Measurements from ENCODE around the gene ILDR2.

The ILDR2 gene

DNA sequence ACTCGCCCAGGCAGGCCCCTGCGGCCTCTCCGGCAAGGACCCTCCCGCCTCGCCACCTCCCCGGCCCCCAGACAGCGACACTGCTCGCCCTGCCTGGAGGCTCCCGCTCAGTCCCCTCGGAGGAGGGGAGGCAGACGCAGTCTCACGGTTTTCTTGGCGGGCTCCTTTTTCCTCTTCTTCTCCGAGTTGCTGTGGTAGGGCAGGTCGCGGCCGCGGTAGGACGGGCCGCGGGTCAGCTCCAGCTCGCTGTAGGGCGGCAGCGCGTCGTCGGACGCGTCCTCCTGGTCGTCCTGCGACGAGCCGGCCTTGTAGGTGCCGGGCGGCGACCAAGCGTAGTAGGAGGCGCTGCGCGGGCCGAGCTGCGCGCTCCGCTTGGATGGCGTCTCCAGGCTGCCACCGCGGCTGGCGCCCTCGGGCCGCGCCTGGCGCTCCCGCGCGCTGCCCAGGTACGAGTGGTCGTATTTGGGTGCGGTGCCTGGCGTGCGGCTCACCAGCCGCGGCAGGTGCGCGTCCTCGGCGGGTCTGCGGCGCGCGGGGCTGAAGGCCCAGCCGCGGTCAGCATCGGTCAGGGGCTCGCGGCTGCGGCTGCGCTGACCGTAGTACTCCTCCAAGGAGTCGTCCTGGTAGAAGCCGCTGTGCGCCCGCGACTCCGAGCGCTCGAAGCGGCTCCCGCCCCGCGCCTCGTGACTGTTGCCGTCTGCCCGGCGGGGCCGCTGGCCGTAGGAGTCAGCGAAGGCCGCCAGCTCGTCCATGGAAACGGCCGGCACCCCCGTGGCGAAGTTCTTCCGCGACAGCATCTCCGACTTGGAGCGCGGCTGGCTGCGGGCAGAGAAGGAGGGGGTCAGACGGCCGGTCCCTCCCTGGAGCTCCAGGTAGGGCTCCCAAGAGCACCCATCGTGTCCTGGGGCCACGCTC, 54.5 kb downstream of the ILDR2 start:
- DNase-seq: no peak

DNA sequence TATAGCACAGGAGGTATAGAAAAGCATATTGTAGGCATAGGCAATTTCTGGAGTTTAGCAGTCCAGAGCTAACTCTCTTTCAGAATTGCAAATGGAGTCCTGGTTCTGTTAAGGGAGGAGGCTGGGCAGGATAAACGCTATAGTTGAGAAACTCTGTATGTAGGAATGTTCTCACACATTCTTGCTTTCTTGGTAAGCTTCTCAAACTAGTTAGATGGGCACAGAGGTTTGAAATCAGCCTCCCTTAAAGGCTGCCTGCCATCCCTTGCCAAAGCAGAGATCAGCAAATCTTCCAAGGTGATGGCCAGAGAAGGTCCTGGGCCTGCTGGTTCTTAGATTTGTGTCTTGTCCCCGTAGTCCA, 56.4 kb downstream of the ILDR2 start:
- no peak for DNase-seq

DNA sequence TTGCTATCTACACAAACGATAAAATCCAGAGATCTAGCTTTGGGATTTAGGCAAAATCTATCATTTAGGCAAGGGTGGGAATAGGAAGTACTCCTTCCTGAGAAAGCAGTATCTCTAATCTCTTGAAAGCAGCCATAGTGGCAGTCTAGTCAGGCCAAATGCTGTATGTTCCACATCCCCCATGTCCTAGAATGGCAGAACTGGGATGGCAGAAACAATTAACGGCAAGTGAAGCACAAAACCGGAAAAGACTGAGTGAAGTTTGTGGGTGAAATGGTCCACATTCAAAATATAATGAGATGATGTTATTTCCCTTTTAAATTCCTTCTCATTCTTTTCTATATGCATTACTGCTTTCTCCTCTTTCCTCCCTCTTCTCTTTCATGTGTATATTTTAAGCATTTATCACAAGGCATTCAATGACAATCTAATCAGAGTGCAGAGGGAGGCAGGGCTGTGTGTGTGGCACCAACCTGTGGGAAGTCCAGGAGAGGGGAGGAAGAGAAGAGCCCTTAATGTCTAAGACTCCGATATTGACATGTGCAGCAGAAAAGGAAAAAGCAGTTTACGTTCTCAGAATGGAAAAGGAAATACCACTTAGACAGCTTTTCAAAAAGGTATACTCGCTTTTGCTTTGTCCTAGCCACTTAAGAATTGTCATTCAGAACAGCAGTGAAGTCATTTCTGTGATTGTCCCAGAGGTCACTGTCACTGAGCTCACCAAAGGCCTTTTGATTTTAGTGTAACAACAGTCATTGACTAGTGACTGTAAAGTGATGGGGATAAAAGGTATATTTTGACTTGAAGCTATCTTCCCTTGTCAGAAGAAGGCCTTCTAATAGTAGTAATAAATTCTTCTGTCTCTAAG, 57.0 kb downstream of the ILDR2 start:
- DNase-seq: no peak

DNA sequence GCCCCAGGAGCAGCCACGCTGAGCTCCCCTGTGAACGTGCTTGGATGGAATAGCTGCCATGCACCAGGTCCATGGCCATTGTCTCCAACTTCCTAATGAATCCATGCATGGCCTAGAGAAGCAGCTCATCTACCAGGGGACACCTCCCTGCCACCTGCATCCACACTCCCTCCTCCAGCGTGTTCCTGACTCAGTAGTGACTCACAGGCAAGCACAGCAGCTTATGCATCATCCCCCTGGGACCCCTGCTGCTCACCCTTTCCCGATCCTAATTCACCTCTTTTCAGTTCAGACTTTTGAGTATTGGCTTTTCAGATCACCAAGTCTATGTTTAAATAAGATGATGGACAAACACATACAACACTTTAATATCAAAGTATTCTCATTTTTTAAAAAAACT, 59.4 kb downstream of the ILDR2 start:
- peak; percentile 37 for DNase-seq

DNA sequence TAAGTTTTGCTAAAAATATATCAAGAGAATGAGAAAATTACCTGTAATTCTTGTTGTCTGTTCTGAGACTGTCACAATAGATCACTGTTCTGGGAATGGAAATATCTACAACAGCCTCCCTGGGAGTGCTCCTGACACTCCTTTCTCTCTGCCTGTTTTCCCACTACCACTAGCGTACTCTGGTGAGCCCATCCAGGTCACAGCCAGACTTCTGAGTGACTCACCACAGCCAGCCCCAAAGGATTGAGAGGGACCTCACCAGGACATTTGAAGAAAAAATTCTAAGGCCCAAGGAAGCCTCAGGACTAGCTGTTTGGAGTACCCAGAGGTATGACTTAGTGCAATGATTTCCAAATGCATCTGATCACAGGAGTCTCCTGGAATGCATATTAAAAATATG, 60.3 kb downstream of the ILDR2 start:
- no peak for DNase-seq

DNA sequence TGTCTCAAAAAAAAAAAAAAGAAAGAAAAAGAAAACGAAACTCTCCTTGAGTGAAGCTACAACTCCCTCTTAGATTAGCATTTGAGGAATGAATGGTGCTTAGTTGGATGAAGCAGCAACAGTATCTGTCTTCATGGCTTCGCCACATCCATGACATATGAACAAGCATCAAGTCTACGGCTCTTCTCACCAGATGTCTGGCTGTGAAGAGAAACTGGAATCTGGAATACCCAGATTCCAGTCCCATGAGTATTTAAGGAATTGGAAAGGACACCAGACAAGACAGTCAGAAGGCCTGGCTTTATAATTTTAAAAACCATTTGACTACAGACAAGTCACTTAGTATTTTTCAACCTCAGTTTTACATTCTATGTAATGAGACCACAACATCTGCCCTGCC, 61.2 kb downstream of the ILDR2 start:
- DNase-seq: no peak

DNA sequence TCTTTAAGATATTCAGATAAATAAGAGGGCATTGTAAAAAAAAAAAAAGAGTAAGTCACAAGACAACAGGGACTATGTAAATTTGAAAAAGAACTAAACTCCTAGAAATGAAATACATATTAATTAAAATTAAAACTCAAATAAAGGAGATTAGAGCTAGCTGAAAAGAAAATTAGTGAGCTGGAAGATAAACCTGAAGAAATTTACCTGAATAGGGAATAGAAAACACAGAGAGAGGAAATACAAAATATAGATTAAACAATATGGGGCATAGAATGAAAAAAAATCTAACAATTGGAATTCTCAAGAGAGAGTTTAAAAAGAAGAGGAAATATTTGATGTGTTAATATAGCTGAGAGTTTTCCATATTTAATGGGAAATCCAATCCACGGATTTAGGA, 63.7 kb downstream of the ILDR2 start:
- DNase-seq: no peak

DNA sequence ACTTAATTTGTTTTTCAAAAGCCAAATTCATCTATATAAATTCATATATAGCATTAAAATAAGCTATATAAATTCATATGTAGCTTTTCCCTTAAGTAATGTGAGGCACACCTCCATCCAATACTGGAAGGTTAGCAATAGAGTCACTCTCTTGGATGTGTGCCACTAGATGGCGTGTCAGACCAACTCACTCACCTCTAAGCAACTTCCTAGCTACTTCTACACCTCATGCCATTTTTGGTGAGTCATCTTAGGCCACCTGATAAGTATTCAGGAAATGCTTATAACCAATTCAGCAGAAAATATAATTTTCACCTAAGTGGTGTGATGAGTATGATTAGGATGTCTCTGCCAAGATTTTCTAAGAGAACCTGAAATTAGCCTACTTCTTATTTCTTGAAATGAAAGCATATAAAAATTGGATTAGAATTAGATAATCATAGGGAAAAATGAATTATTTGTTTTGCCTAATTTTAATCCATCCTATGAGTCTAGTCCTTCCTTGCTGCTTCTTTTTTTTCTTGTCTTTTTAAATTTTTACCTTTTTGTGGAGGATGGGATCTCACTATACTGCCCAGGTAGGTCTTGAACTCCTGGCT, 64.8 kb downstream of the ILDR2 start:
- DNase-seq: peak; percentile 76

DNA sequence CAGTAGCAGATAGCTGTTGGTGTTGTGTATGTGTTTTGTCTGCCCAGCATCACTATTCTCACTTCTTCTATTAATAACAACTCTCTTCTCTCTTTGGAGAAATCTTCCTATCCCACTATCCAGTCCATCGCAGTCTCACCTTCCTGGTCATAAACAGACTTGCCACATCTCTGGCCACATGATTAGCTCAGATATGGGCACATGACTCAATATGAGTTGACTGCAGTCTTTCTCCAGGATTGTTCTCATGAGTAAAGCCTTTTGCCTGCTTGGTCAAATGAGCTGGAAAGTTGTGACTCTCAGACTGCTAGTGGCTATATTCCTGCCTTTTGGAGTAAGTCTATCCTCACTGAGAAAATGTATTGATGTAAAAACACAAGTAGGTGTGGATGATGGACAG, 66.4 kb downstream of the ILDR2 start:
- no peak for DNase-seq

DNA sequence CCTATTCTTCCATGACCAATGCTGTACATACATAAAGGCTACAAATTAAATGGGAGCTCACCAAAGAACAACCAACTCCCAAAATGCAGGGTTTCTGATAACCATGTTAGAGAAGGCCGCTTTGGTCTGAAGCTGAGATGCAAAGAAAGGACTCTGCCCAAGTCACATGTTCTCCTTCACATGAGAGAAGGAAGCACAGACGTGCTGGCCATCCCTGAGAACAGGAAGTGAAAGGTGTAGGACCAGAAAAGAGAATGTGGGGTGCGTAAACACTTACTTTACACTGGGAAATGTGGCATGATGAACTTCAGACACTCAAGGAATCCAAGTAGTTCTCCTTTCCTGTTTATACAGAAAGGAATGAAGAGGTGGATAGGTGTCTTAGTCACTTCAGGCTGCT, 67.6 kb downstream of the ILDR2 start:
- no peak for DNase-seq

DNA sequence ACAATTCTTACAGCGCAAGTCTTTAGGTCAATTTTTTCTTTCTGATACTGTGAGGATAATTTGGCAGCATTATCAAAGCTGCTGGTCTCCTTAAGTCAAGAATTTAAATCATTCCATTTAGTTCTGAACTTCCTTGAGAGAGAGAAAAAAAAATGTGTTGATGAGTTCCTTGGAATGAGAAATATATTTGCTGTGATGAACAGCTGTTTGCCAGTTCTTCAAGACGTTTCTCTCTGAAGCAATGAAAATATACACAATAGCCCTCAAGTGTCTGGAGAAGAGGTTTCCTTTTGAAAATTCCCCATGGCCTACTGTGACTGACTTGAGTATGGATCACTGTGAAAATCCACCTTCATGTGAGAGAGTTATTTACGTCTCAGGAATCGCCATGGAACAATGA, 68.3 kb downstream of the ILDR2 start:
- no peak for DNase-seq

DNA sequence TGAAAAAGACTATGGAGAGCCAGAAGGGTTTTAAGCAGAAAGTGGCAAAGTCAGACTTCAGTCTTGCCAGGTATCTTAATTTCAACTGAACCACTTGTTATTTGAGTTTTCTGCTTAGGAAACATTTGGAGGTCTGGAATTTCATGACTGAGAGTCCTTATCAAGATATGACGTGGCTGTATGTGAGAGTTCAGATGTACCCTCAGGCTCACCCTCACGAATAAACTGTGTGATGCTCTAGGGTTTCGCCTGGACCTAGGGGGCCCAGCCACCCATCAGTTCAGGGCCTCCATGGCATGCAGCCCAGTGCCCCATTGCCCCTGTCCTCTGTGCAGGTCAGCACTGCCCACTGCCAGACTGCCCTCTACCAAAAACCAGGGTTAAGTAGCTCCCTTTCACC, 68.7 kb downstream of the ILDR2 start:
- DNase-seq: no peak

DNA sequence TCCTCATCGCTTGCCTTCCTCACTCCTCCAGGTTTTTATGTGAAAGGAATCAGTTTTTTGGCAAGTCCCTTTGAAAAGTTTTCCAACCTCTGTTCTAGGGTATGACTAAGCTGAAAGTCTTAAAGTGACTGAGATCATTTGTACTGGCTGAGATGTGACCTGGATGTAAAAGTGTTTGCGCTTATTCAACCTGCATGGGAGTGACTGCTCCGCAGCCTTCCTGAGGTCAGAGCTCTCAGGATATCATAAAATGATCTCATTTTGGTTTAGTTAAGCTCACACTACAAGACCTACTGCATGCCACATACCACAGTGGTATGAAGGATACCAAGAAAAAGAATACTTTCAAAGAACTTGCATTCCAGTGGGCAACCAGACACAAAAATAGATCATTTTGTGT, 69.4 kb downstream of the ILDR2 start:
- DNase-seq: peak; percentile 49

DNA sequence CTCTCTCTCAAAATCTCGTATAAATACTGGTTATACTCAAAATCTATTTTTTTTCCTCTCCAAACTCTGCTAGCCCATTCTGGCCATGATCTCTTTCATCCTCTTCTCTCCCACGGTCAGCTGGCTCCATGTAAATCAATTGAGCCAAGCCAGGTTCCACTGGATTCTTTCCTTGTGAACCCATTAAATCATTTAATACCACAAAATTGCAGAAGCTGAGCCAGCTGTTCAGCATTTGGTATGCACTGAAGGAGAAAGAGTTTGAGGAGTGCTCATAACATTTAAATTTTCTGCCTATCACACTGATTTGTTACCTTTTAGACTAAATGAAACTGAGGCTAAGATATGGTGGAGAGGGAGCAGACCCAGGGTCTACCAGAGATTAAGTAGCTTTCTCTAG, 70.2 kb downstream of the ILDR2 start:
- peak; percentile 6 for DNase-seq

DNA sequence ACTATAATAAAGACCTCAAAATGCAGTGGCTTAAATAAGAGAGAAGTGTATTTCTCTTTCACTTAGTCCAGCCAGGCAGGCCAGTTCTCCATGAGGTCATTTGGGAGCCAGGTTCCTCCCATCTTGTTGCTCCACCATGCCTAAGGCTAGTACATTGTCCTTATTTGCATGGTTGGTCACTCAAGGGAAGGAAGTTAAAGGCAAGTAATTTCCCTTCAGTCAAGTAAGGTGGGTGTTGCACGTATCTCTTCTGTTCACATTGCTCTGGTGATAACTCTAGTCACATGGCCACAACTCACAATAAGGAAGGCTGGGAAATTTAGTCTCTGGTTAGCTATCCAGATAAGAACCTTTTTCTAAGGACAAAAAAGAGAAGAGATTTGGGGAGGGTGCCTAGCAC, 72.1 kb downstream of the ILDR2 start:
- DNase-seq: no peak

DNA sequence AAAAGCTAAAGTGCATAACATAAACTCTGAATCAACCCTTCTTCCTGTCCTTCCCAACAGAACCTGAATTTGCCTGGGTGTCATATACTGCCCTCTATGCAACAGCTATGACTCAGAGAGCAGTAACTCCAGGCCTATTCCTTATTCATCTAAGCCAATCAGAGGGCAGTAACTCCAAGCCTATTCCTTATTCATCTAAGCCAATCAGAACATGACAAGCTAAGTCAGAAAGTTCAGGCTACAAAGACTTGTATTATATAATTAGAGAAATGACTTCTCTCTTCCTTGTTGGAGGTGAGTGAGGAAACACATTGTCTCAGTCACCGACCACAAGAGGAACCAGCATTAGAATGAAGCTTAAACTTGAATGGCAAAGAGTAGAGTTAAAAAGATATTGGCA, 73.1 kb downstream of the ILDR2 start:
- DNase-seq: peak; percentile 18

DNA sequence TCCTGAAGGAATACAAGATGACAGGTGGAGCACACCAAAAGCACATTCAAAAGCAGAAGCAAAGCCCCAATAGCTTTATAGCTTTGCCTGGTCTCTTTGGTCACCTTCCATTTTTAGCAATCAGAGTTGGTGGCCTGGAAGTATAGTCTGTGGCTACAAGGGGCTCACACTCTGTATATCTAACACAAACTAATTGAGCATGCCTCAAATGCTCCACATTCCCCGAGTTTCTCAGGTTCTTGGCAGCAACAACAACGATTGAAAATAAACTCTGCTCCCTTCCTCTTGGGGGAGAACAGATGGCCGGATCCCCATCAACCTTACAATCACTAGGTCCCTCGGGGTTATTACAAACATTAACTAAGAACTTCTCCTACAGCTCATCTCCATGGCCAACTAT, 74.4 kb downstream of the ILDR2 start:
- DNase-seq: no peak

DNA sequence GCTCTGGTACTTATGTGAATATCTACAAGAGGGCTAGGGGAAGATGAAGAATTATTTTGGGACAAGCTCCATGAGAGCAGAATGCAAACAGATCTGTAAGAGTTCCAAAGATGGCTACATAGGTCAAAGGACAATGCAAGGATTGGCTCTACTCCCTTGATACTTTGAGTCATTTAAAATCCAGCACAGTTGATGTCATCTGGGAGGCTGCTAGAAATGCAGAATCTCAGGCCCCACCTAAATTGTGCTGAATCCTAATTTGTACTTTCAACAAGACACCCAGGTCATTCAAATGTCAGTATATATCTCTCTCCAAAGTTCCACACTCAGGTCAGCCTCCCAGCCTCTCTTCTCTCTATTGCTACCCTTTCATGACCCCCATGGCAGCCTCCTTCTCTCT, 75.6 kb downstream of the ILDR2 start:
- no peak for DNase-seq

DNA sequence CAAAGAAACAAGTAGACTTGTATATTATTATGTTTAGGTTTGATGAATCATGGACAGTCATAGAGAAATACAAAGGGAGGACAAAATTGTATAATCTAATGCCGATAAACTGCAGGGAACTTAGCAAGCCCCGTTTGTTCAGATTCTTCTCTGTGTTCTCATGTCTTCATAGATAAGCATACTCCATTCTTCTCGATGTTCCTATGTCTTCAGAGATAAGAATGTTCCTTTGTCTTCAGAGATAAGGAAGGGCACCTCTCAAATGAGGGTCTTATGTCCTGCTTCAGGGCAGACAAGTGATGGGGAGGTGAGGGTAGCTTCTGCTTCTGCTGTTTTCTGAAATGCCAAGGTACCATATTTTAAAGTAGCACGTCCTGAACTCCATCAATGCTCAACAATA, 79.6 kb downstream of the ILDR2 start:
- DNase-seq: no peak

DNA sequence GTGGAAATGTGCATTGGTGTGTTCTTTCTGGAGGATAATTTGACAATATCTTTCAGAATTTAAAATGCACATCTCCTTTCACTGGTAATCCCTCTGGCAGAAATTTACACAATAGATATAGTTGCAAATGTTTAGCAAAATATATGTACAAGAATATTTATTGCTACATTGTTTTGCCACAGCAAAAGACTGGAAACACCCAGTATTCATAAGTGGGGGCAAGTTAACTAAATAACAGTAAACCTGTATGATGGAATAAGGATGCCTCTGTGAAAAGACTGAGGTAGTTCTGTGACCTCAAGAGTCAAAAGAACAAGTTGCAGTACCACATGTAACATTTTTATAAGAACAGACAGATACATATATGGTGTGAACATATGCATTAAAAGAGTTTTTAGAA, 85.6 kb downstream of the ILDR2 start:
- DNase-seq: no peak

DNA sequence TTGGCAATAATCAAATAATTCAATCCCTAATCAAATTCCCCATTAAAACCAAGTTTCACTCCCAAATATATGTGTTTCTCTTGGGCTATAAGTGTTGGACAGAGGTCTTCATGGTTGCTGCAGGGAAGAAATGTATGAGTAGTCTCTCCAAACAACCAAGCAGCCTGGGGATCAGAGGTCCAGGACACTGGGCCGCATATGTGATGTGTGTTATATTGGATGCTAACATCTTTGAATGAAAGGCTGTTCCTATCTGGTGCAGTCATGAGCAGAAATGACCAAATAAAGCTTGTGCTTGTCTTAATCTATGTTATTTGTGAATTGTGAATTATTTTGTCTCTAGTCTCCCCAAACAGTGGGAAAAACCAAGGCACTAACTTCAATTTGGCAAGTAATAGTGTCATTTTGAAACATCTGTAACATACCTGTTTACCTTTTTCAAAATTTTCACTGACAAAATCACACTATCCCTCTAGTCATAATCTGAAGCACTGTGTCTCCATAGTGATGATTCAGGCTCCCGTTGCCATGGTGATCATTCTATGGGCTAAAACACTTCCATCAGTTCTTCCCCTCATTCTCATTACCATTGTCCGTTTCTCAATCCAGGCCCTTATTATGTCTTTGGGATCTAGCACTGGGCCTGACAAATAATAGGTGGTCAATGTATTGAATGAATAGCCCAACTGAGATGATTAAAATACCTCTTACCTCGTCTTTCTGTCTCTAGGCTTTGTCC, 86.8 kb downstream of the ILDR2 start:
- DNase-seq: no peak

DNA sequence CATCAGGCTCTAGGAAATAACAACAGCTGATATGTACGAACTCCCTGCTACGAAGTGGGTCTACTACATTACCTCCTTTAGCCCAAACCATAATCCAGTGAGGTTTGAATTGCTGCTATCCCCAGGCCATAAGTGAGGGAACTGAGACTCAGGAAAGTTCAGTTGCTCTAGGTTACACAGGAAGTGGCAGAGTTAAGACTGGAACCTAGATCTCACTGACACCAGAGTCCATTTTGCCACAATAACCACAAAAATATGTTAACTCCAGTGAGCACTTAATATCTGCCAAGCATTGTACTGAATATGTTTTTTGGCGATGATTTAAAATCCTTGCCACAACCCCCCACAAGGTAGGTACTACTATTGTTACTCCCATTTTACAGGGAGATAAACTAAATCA, 90.4 kb downstream of the ILDR2 start:
- no peak for DNase-seq

DNA sequence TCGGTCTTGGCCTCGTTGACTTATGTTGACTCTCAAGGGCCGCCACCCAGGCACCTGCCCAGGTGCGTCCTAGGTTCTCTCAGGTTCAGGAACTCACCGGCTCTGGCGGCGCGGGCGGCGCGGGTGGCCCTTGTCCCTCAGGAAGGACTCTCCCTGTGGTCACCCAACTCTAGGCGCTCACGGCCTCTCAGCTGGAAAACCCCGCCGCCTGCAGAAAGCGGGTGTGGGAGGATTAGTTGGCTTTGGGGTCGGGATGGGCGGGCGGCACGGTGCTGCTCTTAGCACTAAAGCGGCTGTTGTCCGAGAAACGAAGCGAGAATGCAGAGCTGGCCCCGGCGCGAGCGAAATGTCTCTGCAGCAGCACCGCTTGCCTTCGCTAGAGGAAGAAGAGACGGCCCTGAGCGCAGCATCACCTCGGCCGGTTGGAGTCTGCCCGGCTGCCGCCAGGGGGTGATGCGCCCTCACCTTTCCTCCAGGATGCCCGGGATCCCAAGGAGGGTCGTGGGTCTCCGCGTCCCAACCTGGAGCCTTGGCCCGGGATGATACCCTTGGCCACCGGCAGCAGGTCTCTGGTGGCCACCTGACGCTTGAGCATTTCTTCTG, 91.2 kb downstream of the ILDR2 start:
- peak; percentile 3 for DNase-seq

All from fibroblast of skin of right quadriceps (primary cell).